Measurements from ENCODE around the gene TBXAS1. TPM values are rescaled to one million over a fixed set of nuclear protein-coding genes. Genes with fewer than 3 reads are reported as not detected.
A peak's percentile ranks its signal among the peaks of the same experiment; 100 is the strongest.

TBXAS1 gene
- total and polyA plus RNA-seq, 4 donors = 5.5 to 24.5 (median 16.9) TPM

- Histone ChIP-seq H3K4me3 (ENCODE audit: low read length in 2 of 2) (no peak overlapping the region), H3K27ac (ENCODE audit: low read depth in 1 of 2, low read length in 2 of 2) (no peak overlapping the region), H3K9me3 (ENCODE audit: control insufficient read depth, low read length) (no peaks in the 10 kb centered on the region), H3K36me3 (ENCODE audit: control insufficient read depth in 1 of 2, insufficient read depth in 2 of 2, low read length in 1 of 2) (no peaks in the 10 kb centered on the region), H3K27me3 (ENCODE audit: control insufficient read depth in 1 of 2, insufficient read depth in 2 of 2, low read length in 1 of 2) (no peaks in the 10 kb centered on the region), H3K4me1 (ENCODE audit: control insufficient read depth in 1 of 2, insufficient read depth in 2 of 2, low read length in 2 of 2) (no peaks in the 10 kb centered on the region)
- 23 to 41% methylated on average over 6 of the region's 6 CpGs for WGBS, 2 donors
- intact Hi-C loops (cut with DNase I) = no loop called here
- DNase-seq (no peak), ATAC-seq (ENCODE audit: low FRiP score) (no peak)
Measured at GRCh38 chr7:139896831-139897230, 67.8 kb downstream of the TBXAS1 start.

GRCh38 chr7:139897422-139898090, 68.5 kb downstream of the TBXAS1 start:
- no peak overlapping the region for H3K27ac ChIP-seq (ENCODE audit: low read depth in 1 of 2, low read length in 2 of 2)
- no peak overlapping the region for H3K4me3 ChIP-seq (ENCODE audit: low read length in 2 of 2)
- ATAC-seq (ENCODE audit: low FRiP score) (peak; percentile 13), DNase-seq (no peak)
- intact Hi-C loops (cut with DNase I) = no loop called here
- H3K27me3 ChIP-seq (ENCODE audit: control insufficient read depth in 1 of 2, insufficient read depth in 2 of 2, low read length in 1 of 2) = no peaks in the 10 kb centered on the region
- no peaks in the 10 kb centered on the region for H3K36me3 ChIP-seq (ENCODE audit: control insufficient read depth in 1 of 2, insufficient read depth in 2 of 2, low read length in 1 of 2)
- no peaks in the 10 kb centered on the region for H3K4me1 ChIP-seq (ENCODE audit: control insufficient read depth in 1 of 2, insufficient read depth in 2 of 2, low read length in 2 of 2)
- 86% methylated on average over 5 of the region's 5 CpGs for WGBS, 2 donors
- H3K9me3 ChIP-seq (ENCODE audit: control insufficient read depth, low read length) = no peaks in the 10 kb centered on the region

GRCh38 chr7:139898483-139898882, 69.4 kb downstream of the TBXAS1 start:
- intact Hi-C loops (cut with DNase I) = no loop called here
- WGBS, 2 donors = 88 to 97% methylated on average over 12 of the region's 12 CpGs

GRCh38 chr7:139899328-139899955, 70.4 kb downstream of the TBXAS1 start:
- ATAC-seq (ENCODE audit: low FRiP score) (no peak), DNase-seq (no peak)
- Histone ChIP-seq H3K4me1 (ENCODE audit: control insufficient read depth in 1 of 2, insufficient read depth in 2 of 2, low read length in 2 of 2) (no peaks in the 10 kb centered on the region), H3K9me3 (ENCODE audit: control insufficient read depth, low read length) (no peaks in the 10 kb centered on the region), H3K4me3 (ENCODE audit: low read length in 2 of 2) (no peak overlapping the region), H3K27me3 (ENCODE audit: control insufficient read depth in 1 of 2, insufficient read depth in 2 of 2, low read length in 1 of 2) (no peaks in the 10 kb centered on the region), H3K36me3 (ENCODE audit: control insufficient read depth in 1 of 2, insufficient read depth in 2 of 2, low read length in 1 of 2) (no peaks in the 10 kb centered on the region), H3K27ac (ENCODE audit: low read depth in 1 of 2, low read length in 2 of 2) (no peak overlapping the region)
- intact Hi-C loops (cut with DNase I) = no loop called here
- 89 to 96% methylated on average over 5 of the region's 5 CpGs for WGBS, 2 donors

More at GRCh38 chr7:139898483-139898882, 69.4 kb downstream of the TBXAS1 start:
- ATAC-seq (ENCODE audit: low FRiP score) (no peak), DNase-seq (no peak)
- H3K4me1 ChIP-seq (ENCODE audit: control insufficient read depth in 1 of 2, insufficient read depth in 2 of 2, low read length in 2 of 2) = no peaks in the 10 kb centered on the region
- no peak overlapping the region for H3K4me3 ChIP-seq (ENCODE audit: low read length in 2 of 2)
- no peaks in the 10 kb centered on the region for H3K9me3 ChIP-seq (ENCODE audit: control insufficient read depth, low read length)
- no peaks in the 10 kb centered on the region for H3K27me3 ChIP-seq (ENCODE audit: control insufficient read depth in 1 of 2, insufficient read depth in 2 of 2, low read length in 1 of 2)
- H3K27ac ChIP-seq (ENCODE audit: low read depth in 1 of 2, low read length in 2 of 2) = no peak overlapping the region
- no peaks in the 10 kb centered on the region for H3K36me3 ChIP-seq (ENCODE audit: control insufficient read depth in 1 of 2, insufficient read depth in 2 of 2, low read length in 1 of 2)

- no peaks in the 10 kb centered on the region for H3K36me3 ChIP-seq (ENCODE audit: control insufficient read depth in 1 of 2, insufficient read depth in 2 of 2, low read length in 1 of 2)
- H3K9me3 ChIP-seq (ENCODE audit: control insufficient read depth, low read length) = no peaks in the 10 kb centered on the region
- intact Hi-C loops (cut with DNase I) = no loop called here
- H3K27ac ChIP-seq (ENCODE audit: low read depth in 1 of 2, low read length in 2 of 2) = no peak overlapping the region
- DNase-seq (no peak), ATAC-seq (ENCODE audit: low FRiP score) (no peak)
- H3K4me1 ChIP-seq (ENCODE audit: control insufficient read depth in 1 of 2, insufficient read depth in 2 of 2, low read length in 2 of 2) = no peaks in the 10 kb centered on the region
- H3K27me3 ChIP-seq (ENCODE audit: control insufficient read depth in 1 of 2, insufficient read depth in 2 of 2, low read length in 1 of 2) = no peaks in the 10 kb centered on the region
- WGBS, 2 donors = 95 to 97% methylated on average over 2 of the region's 2 CpGs
- H3K4me3 ChIP-seq (ENCODE audit: low read length in 2 of 2) = no peak overlapping the region
Measured at GRCh38 chr7:139900326-139900725, 71.3 kb downstream of the TBXAS1 start.

- DNase-seq (no peak), ATAC-seq (ENCODE audit: low FRiP score) (no peak)
- no peaks in the 10 kb centered on the region for H3K27me3 ChIP-seq (ENCODE audit: control insufficient read depth in 1 of 2, insufficient read depth in 2 of 2, low read length in 1 of 2)
- peaks cover 1% of the 10 kb centered on the region for H3K9me3 ChIP-seq (ENCODE audit: control insufficient read depth, low read length)
- H3K27ac ChIP-seq (ENCODE audit: low read depth in 1 of 2, low read length in 2 of 2) = no peak overlapping the region
- 87 to 93% methylated on average over 6 of the region's 6 CpGs for WGBS, 2 donors
- H3K4me3 ChIP-seq (ENCODE audit: low read length in 2 of 2) = no peak overlapping the region
- H3K36me3 ChIP-seq (ENCODE audit: control insufficient read depth in 1 of 2, insufficient read depth in 2 of 2, low read length in 1 of 2) = no peaks in the 10 kb centered on the region
- H3K4me1 ChIP-seq (ENCODE audit: control insufficient read depth in 1 of 2, insufficient read depth in 2 of 2, low read length in 2 of 2) = no peaks in the 10 kb centered on the region
- intact Hi-C loops (cut with DNase I) = no loop called here
Measured at GRCh38 chr7:139901056-139901795, 72.2 kb downstream of the TBXAS1 start.

GRCh38 chr7:139901901-139902300, 72.8 kb downstream of the TBXAS1 start:
- Histone ChIP-seq H3K36me3 (ENCODE audit: control insufficient read depth in 1 of 2, insufficient read depth in 2 of 2, low read length in 1 of 2) (no peaks in the 10 kb centered on the region), H3K9me3 (ENCODE audit: control insufficient read depth, low read length) (peaks cover 1% of the 10 kb centered on the region), H3K27ac (ENCODE audit: low read depth in 1 of 2, low read length in 2 of 2) (no peak overlapping the region), H3K27me3 (ENCODE audit: control insufficient read depth in 1 of 2, insufficient read depth in 2 of 2, low read length in 1 of 2) (no peaks in the 10 kb centered on the region), H3K4me1 (ENCODE audit: control insufficient read depth in 1 of 2, insufficient read depth in 2 of 2, low read length in 2 of 2) (no peaks in the 10 kb centered on the region), H3K4me3 (ENCODE audit: low read length in 2 of 2) (no peak overlapping the region)
- no peak for ATAC-seq (ENCODE audit: low FRiP score)
- DNase-seq = no peak
- 88 to 91% methylated on average over 3 of the region's 3 CpGs for WGBS, 2 donors
- intact Hi-C loops (cut with DNase I) = no loop called here

- intact Hi-C loops (cut with DNase I) = no loop called here
- no peak for ATAC-seq (ENCODE audit: low FRiP score)
- Histone ChIP-seq H3K27me3 (ENCODE audit: control insufficient read depth in 1 of 2, insufficient read depth in 2 of 2, low read length in 1 of 2) (no peaks in the 10 kb centered on the region), H3K36me3 (ENCODE audit: control insufficient read depth in 1 of 2, insufficient read depth in 2 of 2, low read length in 1 of 2) (no peaks in the 10 kb centered on the region), H3K4me3 (ENCODE audit: low read length in 2 of 2) (no peak overlapping the region), H3K4me1 (ENCODE audit: control insufficient read depth in 1 of 2, insufficient read depth in 2 of 2, low read length in 2 of 2) (no peaks in the 10 kb centered on the region), H3K9me3 (ENCODE audit: control insufficient read depth, low read length) (peaks cover 1% of the 10 kb centered on the region), H3K27ac (ENCODE audit: low read depth in 1 of 2, low read length in 2 of 2) (no peak overlapping the region)
- WGBS, 2 donors = 81 to 90% methylated on average over 4 of the region's 4 CpGs
- no peak for DNase-seq
Measured at GRCh38 chr7:139902436-139903102, 73.5 kb downstream of the TBXAS1 start.
